ENCODE data around the gene SLC2A13. TPM values are rescaled to one million over a fixed set of nuclear protein-coding genes. Genes with fewer than 3 reads are reported as not detected.
A peak's percentile ranks its signal among the peaks of the same experiment; 100 is the strongest.

SLC2A13 gene
- polyA plus RNA-seq, 3 donors = 11.7 to 14.6 (median 13.2) TPM

- no peak for DNase-seq (ENCODE audit: extremely low read depth in 1 of 11, low read depth in 9 of 11, low spot score in 4 of 11)
These were observed 90.5 kb downstream of the SLC2A13 start for GRCh38 chr12:40015345-40015744.

GRCh38 chr12:40013847-40014246 is 92.0 kb downstream of the SLC2A13 start:
- DNase-seq (ENCODE audit: extremely low read depth in 1 of 11, low read depth in 9 of 11, low spot score in 4 of 11) = no peak

GRCh38 chr12:40013292-40013691 is 92.6 kb downstream of the SLC2A13 start:
- no peak for DNase-seq (ENCODE audit: extremely low read depth in 1 of 11, low read depth in 9 of 11, low spot score in 4 of 11)

GRCh38 chr12:40012711-40013110 is 93.2 kb downstream of the SLC2A13 start:
- no peak for DNase-seq (ENCODE audit: extremely low read depth in 1 of 11, low read depth in 9 of 11, low spot score in 4 of 11)

GRCh38 chr12:40011775-40012129 is 94.1 kb downstream of the SLC2A13 start:
- no peak for DNase-seq (ENCODE audit: extremely low read depth in 1 of 11, low read depth in 9 of 11, low spot score in 4 of 11)

GRCh38 chr12:40010899-40011774 is 94.7 kb downstream of the SLC2A13 start:
- DNase-seq (ENCODE audit: extremely low read depth in 1 of 11, low read depth in 9 of 11, low spot score in 4 of 11) = peak in 9 of 11 donors; percentile 14 to 46 (median 29)

GRCh38 chr12:40002178-40003169 is 103.4 kb downstream of the SLC2A13 start:
- DNase-seq (ENCODE audit: extremely low read depth in 1 of 11, low read depth in 9 of 11, low spot score in 4 of 11) = peak in 1 of 11 donors; percentile 9

- no peak for DNase-seq (ENCODE audit: extremely low read depth in 1 of 11, low read depth in 9 of 11, low spot score in 4 of 11)
These were observed 104.5 kb downstream of the SLC2A13 start for GRCh38 chr12:40001406-40001805.

- DNase-seq (ENCODE audit: extremely low read depth in 1 of 11, low read depth in 9 of 11, low spot score in 4 of 11) = no peak
These were observed 105.0 kb downstream of the SLC2A13 start for GRCh38 chr12:40000884-40001283.

- DNase-seq (ENCODE audit: extremely low read depth in 1 of 11, low read depth in 9 of 11, low spot score in 4 of 11) = no peak
These were observed 112.6 kb downstream of the SLC2A13 start for GRCh38 chr12:39993268-39993667.

GRCh38 chr12:39990122-39991101 is 115.5 kb downstream of the SLC2A13 start:
- peak in 5 of 11 donors; percentile 17 to 27 (median 22) for DNase-seq (ENCODE audit: extremely low read depth in 1 of 11, low read depth in 9 of 11, low spot score in 4 of 11)

GRCh38 chr12:39989501-39989900 is 116.4 kb downstream of the SLC2A13 start:
- DNase-seq (ENCODE audit: extremely low read depth in 1 of 11, low read depth in 9 of 11, low spot score in 4 of 11) = no peak

- DNase-seq (ENCODE audit: extremely low read depth in 1 of 11, low read depth in 9 of 11, low spot score in 4 of 11) = no peak
These were observed 117.3 kb downstream of the SLC2A13 start for GRCh38 chr12:39988574-39988973.

- no peak for DNase-seq (ENCODE audit: extremely low read depth in 1 of 11, low read depth in 9 of 11, low spot score in 4 of 11)
These were observed 119.2 kb downstream of the SLC2A13 start for GRCh38 chr12:39986674-39987073.

GRCh38 chr12:39984670-39985069 is 121.2 kb downstream of the SLC2A13 start:
- no peak for DNase-seq (ENCODE audit: extremely low read depth in 1 of 11, low read depth in 9 of 11, low spot score in 4 of 11)

- DNase-seq (ENCODE audit: extremely low read depth in 1 of 11, low read depth in 9 of 11, low spot score in 4 of 11) = no peak
These were observed 130.4 kb downstream of the SLC2A13 start for GRCh38 chr12:39975374-39975918.

- DNase-seq (ENCODE audit: extremely low read depth in 1 of 11, low read depth in 9 of 11, low spot score in 4 of 11) = no peak
These were observed 133.8 kb downstream of the SLC2A13 start for GRCh38 chr12:39972119-39972518.

GRCh38 chr12:39971348-39971747 is 134.5 kb downstream of the SLC2A13 start:
- DNase-seq (ENCODE audit: extremely low read depth in 1 of 11, low read depth in 9 of 11, low spot score in 4 of 11) = no peak
